ENCODE measurements around the gene HK1. TPM values are rescaled to one million over a fixed set of nuclear protein-coding genes. Genes with fewer than 3 reads are reported as not detected.
"Not testable (repeated sequence)": the region's sequence is repeated elsewhere in the genome, so short reads cannot be mapped to it uniquely, and the experiment has no call there.

The HK1 gene
- total and polyA plus RNA-seq, 7 experiments from 2014 or later, result 60.1 to 144 (median 83.8) TPM

GRCh38 chr10:69319841-69320316, 41.6 kb downstream of the HK1 start:
- peaks cover 0 to 4% (median 0%) of the 10 kb centered on the region in 5 donors for H3K36me3 Mint-ChIP-seq
- H3K27ac Mint-ChIP-seq, result peak overlapping the region; percentile 85 to 97 (median 93)
- Histone ChIP-seq H3K4me3 (ENCODE audit: low read length) (peak overlapping the region; percentile 85), H3K27me3 (ENCODE audit: control insufficient read depth in 2 of 2, insufficient read depth in 2 of 2, low read length in 2 of 2) (no peaks in the 10 kb centered on the region), H3K4me1 (ENCODE audit: control insufficient read depth in 2 of 2, insufficient read depth in 2 of 2, low read length in 2 of 2) (peaks cover 22 to 26% of the 10 kb centered on the region in 2 donors), H3K27ac (ENCODE audit: low read depth, low read length) (peak overlapping the region; percentile 90), H3K36me3 (ENCODE audit: control insufficient read depth in 2 of 3, insufficient read depth in 3 of 3, low read length in 3 of 3) (peaks cover 0 to 5% (median 0%) of the 10 kb centered on the region in 3 experiments), H3K9me3 (ENCODE audit: control insufficient read depth in 2 of 3, low read length in 3 of 3) (no peaks in the 10 kb centered on the region)
- H3K4me3 Mint-ChIP-seq, result peak overlapping the region; percentile 86 to 99 (median 96)
- ChIA-PET POLR2A (interaction anchor here (0.8 to 4.6 kb wide), 10 partner anchors 9 to 91 kb away, joined by 3 to 65 read pairs (median 13); no protein-coding TSS in a partner anchor), CTCF (interaction anchor here (0.6 to 1.3 kb wide), 4 partner anchors 34 to 87 kb away, joined by 3 to 4 read pairs (median 3); no protein-coding TSS in a partner anchor)
- H3K9me3 Mint-ChIP-seq, result no peaks in the 10 kb centered on the region
- no peak for ATAC-seq
- DNase-seq, result peak in 2 of 9 donors; percentile 21 to 25
- intact Hi-C loops (cut with micrococcal nuclease), result loop anchor here (1.0 to 10.0 kb wide), 14 partner anchors 8 to 1558 kb away; partner anchors contain the start of genes SUPV3L1 (in 2 of the 2), TYSND1 (in 2 of the 2), DDX21 (in 1 of the 2) and EIF4EBP2 (in 1 of the 2)
- H3K27me3 Mint-ChIP-seq, result no peaks in the 10 kb centered on the region
- H3K4me1 Mint-ChIP-seq, result peaks cover 13 to 61% (median 52%) of the 10 kb centered on the region in 7 donors

- H3K9me3 ChIP-seq (ENCODE audit: control insufficient read depth in 2 of 3, low read length in 3 of 3), result no peaks in the 10 kb centered on the region
- Mint-ChIP-seq H3K27me3 (no peaks in the 10 kb centered on the region), H3K27ac (peak overlapping the region in 8 of 9 donors; percentile 90 to 97 (median 94)), H3K36me3 (peaks cover 0 to 4% (median 0%) of the 10 kb centered on the region in 5 donors), H3K9me3 (no peaks in the 10 kb centered on the region), H3K4me1 (peaks cover 13 to 62% (median 54%) of the 10 kb centered on the region in 7 donors), H3K4me3 (peak overlapping the region; percentile 86 to 99 (median 96))
- H3K36me3 ChIP-seq (ENCODE audit: control insufficient read depth in 2 of 3, insufficient read depth in 3 of 3, low read length in 3 of 3), result peaks cover 0 to 5% (median 0%) of the 10 kb centered on the region in 3 experiments
- peak overlapping the region; percentile 85 for H3K4me3 ChIP-seq (ENCODE audit: low read length)
- ATAC-seq, result no peak
- ChIA-PET POLR2A (interaction anchor here (3.5 to 4.6 kb wide), 3 partner anchors 8 to 39 kb away, joined by 34 to 65 read pairs (median 48); no protein-coding TSS in a partner anchor), CTCF (interaction anchor here (0.7 to 1.3 kb wide), 2 partner anchors 87 to 110 kb away, joined by 3 read pairs; no protein-coding TSS in a partner anchor)
- H3K27me3 ChIP-seq (ENCODE audit: control insufficient read depth in 2 of 2, insufficient read depth in 2 of 2, low read length in 2 of 2), result no peaks in the 10 kb centered on the region
- peak overlapping the region; percentile 90 for H3K27ac ChIP-seq (ENCODE audit: low read depth, low read length)
- H3K4me1 ChIP-seq (ENCODE audit: control insufficient read depth in 2 of 2, insufficient read depth in 2 of 2, low read length in 2 of 2), result peaks cover 22 to 26% of the 10 kb centered on the region in 2 donors
- no peak for DNase-seq
- intact Hi-C loops (cut with micrococcal nuclease), result loop anchor here in 1 of 2 donors (10.0 kb wide), 1 partner anchor 1084 kb away; the partner anchor contains the start of gene EIF4EBP2
These were observed 42.2 kb downstream of the HK1 start for GRCh38 chr10:69320521-69320920.

- CTCF ChIA-PET, result interaction anchor here (0.7 kb wide), 1 partner anchor 109 kb away, joined by 3 read pairs; no protein-coding TSS in a partner anchor
- peaks cover 0 to 4% (median 0%) of the 10 kb centered on the region in 5 donors for H3K36me3 Mint-ChIP-seq
- peaks cover 16 to 69% (median 57%) of the 10 kb centered on the region in 7 donors for H3K4me1 Mint-ChIP-seq
- Histone ChIP-seq H3K4me3 (ENCODE audit: low read length) (no peak overlapping the region), H3K9me3 (ENCODE audit: control insufficient read depth in 2 of 3, low read length in 3 of 3) (no peaks in the 10 kb centered on the region), H3K27ac (ENCODE audit: low read depth, low read length) (peak overlapping the region; percentile 90), H3K36me3 (ENCODE audit: control insufficient read depth in 2 of 3, insufficient read depth in 3 of 3, low read length in 3 of 3) (peaks cover 0 to 5% (median 0%) of the 10 kb centered on the region in 3 experiments), H3K4me1 (ENCODE audit: control insufficient read depth in 2 of 2, insufficient read depth in 2 of 2, low read length in 2 of 2) (peaks cover 22 to 28% of the 10 kb centered on the region in 2 donors), H3K27me3 (ENCODE audit: control insufficient read depth in 2 of 2, insufficient read depth in 2 of 2, low read length in 2 of 2) (no peaks in the 10 kb centered on the region)
- DNase-seq, result no peak
- intact Hi-C loops (cut with micrococcal nuclease), result loop anchor here in 1 of 2 donors (10.0 kb wide), 1 partner anchor 1084 kb away; the partner anchor contains the start of gene EIF4EBP2
- no peaks in the 10 kb centered on the region for H3K27me3 Mint-ChIP-seq
- H3K9me3 Mint-ChIP-seq, result no peaks in the 10 kb centered on the region
- POLR2A ChIA-PET, result interaction anchor here (0.9 to 3.6 kb wide), 3 partner anchors 9 to 15 kb away, joined by 3 to 34 read pairs (median 4); no protein-coding TSS in a partner anchor
- peak overlapping the region; percentile 11 to 95 (median 92) for H3K27ac Mint-ChIP-seq
- peak overlapping the region; percentile 70 to 99 (median 94) for H3K4me3 Mint-ChIP-seq
- no peak for ATAC-seq
These were observed 42.9 kb downstream of the HK1 start for GRCh38 chr10:69321039-69321715.

- POLR2A ChIA-PET, result interaction anchor here (0.9 to 1.1 kb wide), 2 partner anchors 10 to 14 kb away, joined by 3 to 4 read pairs; no protein-coding TSS in a partner anchor
- no peaks in the 10 kb centered on the region for H3K9me3 Mint-ChIP-seq
These were observed 43.6 kb downstream of the HK1 start for GRCh38 chr10:69321865-69322264.

GRCh38 chr10:69322346-69322745, 44.0 kb downstream of the HK1 start:
- not testable (repeated sequence) for H3K9me3 Mint-ChIP-seq; H3K36me3 Mint-ChIP-seq; H3K4me3 ChIP-seq (ENCODE audit: low read length); H3K9me3 ChIP-seq (ENCODE audit: control insufficient read depth in 2 of 3, low read length in 3 of 3); H3K27me3 Mint-ChIP-seq; ATAC-seq; H3K27me3 ChIP-seq (ENCODE audit: control insufficient read depth in 2 of 2, insufficient read depth in 2 of 2, low read length in 2 of 2); H3K36me3 ChIP-seq (ENCODE audit: control insufficient read depth in 2 of 3, insufficient read depth in 3 of 3, low read length in 3 of 3); DNase-seq; H3K4me3 Mint-ChIP-seq
- ChIA-PET POLR2A (interaction anchor here (0.7 to 2.6 kb wide), 4 partner anchors 14 to 32 kb away, joined by 3 to 11 read pairs (median 4); no protein-coding TSS in a partner anchor), CTCF (interaction anchor here (0.7 kb wide), 1 partner anchor 84 kb away, joined by 3 read pairs; no protein-coding TSS in a partner anchor)
- Mint-ChIP-seq H3K27ac (peak overlapping the region in 8 of 9 donors; percentile 11 to 95 (median 80)), H3K4me1 (peaks cover 22 to 76% (median 58%) of the 10 kb centered on the region in 7 donors)
- Histone ChIP-seq H3K4me1 (ENCODE audit: control insufficient read depth in 2 of 2, insufficient read depth in 2 of 2, low read length in 2 of 2) (peaks cover 19 to 31% of the 10 kb centered on the region in 2 donors), H3K27ac (ENCODE audit: low read depth, low read length) (peak overlapping the region; percentile 44)
- intact Hi-C loops (cut with micrococcal nuclease), result loop anchor here in 1 of 2 donors (10.0 kb wide), 1 partner anchor 1082 kb away; the partner anchor contains the start of gene EIF4EBP2

More at GRCh38 chr10:69321865-69322264, 43.6 kb downstream of the HK1 start:
- Histone ChIP-seq H3K27ac (ENCODE audit: low read depth, low read length) (peak overlapping the region; percentile 44), H3K4me1 (ENCODE audit: control insufficient read depth in 2 of 2, insufficient read depth in 2 of 2, low read length in 2 of 2) (peaks cover 22 to 29% of the 10 kb centered on the region in 2 donors), H3K9me3 (ENCODE audit: control insufficient read depth in 2 of 3, low read length in 3 of 3) (no peaks in the 10 kb centered on the region), H3K27me3 (ENCODE audit: control insufficient read depth in 2 of 2, insufficient read depth in 2 of 2, low read length in 2 of 2) (no peaks in the 10 kb centered on the region), H3K36me3 (ENCODE audit: control insufficient read depth in 2 of 3, insufficient read depth in 3 of 3, low read length in 3 of 3) (peaks cover 0 to 5% (median 0%) of the 10 kb centered on the region in 3 experiments), H3K4me3 (ENCODE audit: low read length) (no peak overlapping the region)
- Mint-ChIP-seq H3K4me3 (peak overlapping the region in 7 of 10 donors; percentile 25 to 96 (median 88)), H3K36me3 (peaks cover 0 to 4% (median 0%) of the 10 kb centered on the region in 5 donors), H3K4me1 (peaks cover 19 to 76% (median 58%) of the 10 kb centered on the region in 7 donors), H3K27me3 (no peaks in the 10 kb centered on the region), H3K27ac (peak overlapping the region; percentile 1 to 95 (median 70))
- no peak for ATAC-seq
- CTCF ChIA-PET, result no interaction called here
- DNase-seq, result no peak
- intact Hi-C loops (cut with micrococcal nuclease), result loop anchor here in 1 of 2 donors (10.0 kb wide), 1 partner anchor 1083 kb away; the partner anchor contains the start of gene EIF4EBP2

GRCh38 chr10:69323622-69324021, 45.3 kb downstream of the HK1 start:
- ATAC-seq, result no peak
- no peaks in the 10 kb centered on the region for H3K9me3 Mint-ChIP-seq
- POLR2A ChIA-PET, result interaction anchor here (0.7 to 2.6 kb wide), 7 partner anchors 9 to 181 kb away, joined by 3 to 11 read pairs (median 3); no protein-coding TSS in a partner anchor
- Histone ChIP-seq H3K9me3 (ENCODE audit: control insufficient read depth in 2 of 3, low read length in 3 of 3) (no peaks in the 10 kb centered on the region), H3K36me3 (ENCODE audit: control insufficient read depth in 2 of 3, insufficient read depth in 3 of 3, low read length in 3 of 3) (peaks cover 0 to 5% (median 0%) of the 10 kb centered on the region in 3 experiments), H3K27ac (ENCODE audit: low read depth, low read length) (peak overlapping the region; percentile 8), H3K4me3 (ENCODE audit: low read length) (no peak overlapping the region), H3K4me1 (ENCODE audit: control insufficient read depth in 2 of 2, insufficient read depth in 2 of 2, low read length in 2 of 2) (peaks cover 24 to 36% of the 10 kb centered on the region in 2 donors), H3K27me3 (ENCODE audit: control insufficient read depth in 2 of 2, insufficient read depth in 2 of 2, low read length in 2 of 2) (no peaks in the 10 kb centered on the region)
- H3K27me3 Mint-ChIP-seq, result no peaks in the 10 kb centered on the region
- CTCF ChIA-PET, result no interaction called here
- DNase-seq, result no peak
- peak overlapping the region in 1 of 10 donors; percentile 27 for H3K4me3 Mint-ChIP-seq
- peaks cover 0 to 4% (median 0%) of the 10 kb centered on the region in 5 donors for H3K36me3 Mint-ChIP-seq
- peaks cover 32 to 87% (median 67%) of the 10 kb centered on the region in 7 donors for H3K4me1 Mint-ChIP-seq
- intact Hi-C loops (cut with micrococcal nuclease), result loop anchor here in 1 of 2 donors (10.0 kb wide), 1 partner anchor 1081 kb away; the partner anchor contains the start of gene EIF4EBP2
- peak overlapping the region; percentile 38 to 95 (median 70) for H3K27ac Mint-ChIP-seq

All from naive thymus-derived CD4-positive, alpha-beta T cell (primary cell).